GM23338 (cell line): ENCODE data around the gene APOL4. TPM values are rescaled to one million over a fixed set of nuclear protein-coding genes. Genes with fewer than 3 reads are reported as not detected.

Source experiments
- ATAC-seq: fragments of 200-7000 bp; cut with Tn5 transposase; 3 replicates; pipeline ENCODE4 v1.9.1; 2020
- DNase-seq: peaks from one replicate; pipeline ENCODE4 v3.0.0-alpha.2; 2015; ENCODE audit warnings: low spot score
- H2AFZ ChIP-seq: fragments of 200-600 bp; sonication (generic); 2 replicates; pipeline ENCODE4 v1.8.0; 2016; ENCODE audit warnings: antibody characterized with exemption, mild to moderate bottlenecking, moderate library complexity
- H3F3A ChIP-seq: fragments of 200-600 bp; sonication (generic); replicated peaks from 2 replicates; pipeline ENCODE4 v1.8.0; 2017; ENCODE audit warnings: antibody characterized with exemption, mixed run types, low read depth
- H3K27ac ChIP-seq: fragments of 200-600 bp; sonication (generic); 2 replicates; pipeline ENCODE4 v1.6.1; 2016; ENCODE audit warnings: low read depth
- H3K27me3 ChIP-seq: fragments of 200-600 bp; sonication (generic); 2 replicates; pipeline ENCODE4 v1.8.0; 2016; ENCODE audit warnings: mild to moderate bottlenecking, mixed run types, moderate library complexity; ENCODE audit not compliant: insufficient read depth
- H3K36me3 ChIP-seq: fragments of 200-600 bp; sonication (generic); 2 replicates; pipeline ENCODE4 v1.8.0; 2016; ENCODE audit warnings: mild to moderate bottlenecking; ENCODE audit not compliant: insufficient read depth
- H3K4me1 ChIP-seq: fragments of 200-600 bp; sonication (generic); 2 replicates; pipeline ENCODE4 v1.8.0; 2016; ENCODE audit warnings: mild to moderate bottlenecking, moderate library complexity; ENCODE audit not compliant: insufficient read depth
- H3K4me2 ChIP-seq: fragments of 200-600 bp; sonication (generic); 2 replicates; pipeline ENCODE4 v1.7.1; 2017; ENCODE audit warnings: mixed run types
- H3K4me3 ChIP-seq: fragments of 200-600 bp; sonication (generic); 2 replicates; pipeline ENCODE4 v1.6.1; 2016; ENCODE audit warnings: mixed run types
- H3K79me2 ChIP-seq: fragments of 200-600 bp; sonication (generic); replicated peaks from 2 replicates; pipeline ENCODE4 v1.8.0; 2017; ENCODE audit warnings: mild to moderate bottlenecking; ENCODE audit not compliant: insufficient read depth
- H3K9me2 ChIP-seq: fragments of 200-600 bp; sonication (generic); 2 replicates; pipeline ENCODE4 v1.8.0; 2017; ENCODE audit not compliant: insufficient read depth
- H4K20me1 ChIP-seq: fragments of 200-600 bp; sonication (generic); replicated peaks from 2 replicates; pipeline ENCODE4 v1.8.0; 2017; ENCODE audit warnings: mild to moderate bottlenecking; ENCODE audit not compliant: insufficient read depth
- H3K27ac Mint-ChIP-seq: 2 replicates; pipeline ENCODE4 v1.8.0; 2020; ENCODE audit warnings: inconsistent platforms, mild to moderate bottlenecking, moderate library complexity, mixed read lengths
- H3K27me3 Mint-ChIP-seq: 3 replicates; pipeline ENCODE4 v1.8.0; 2022; ENCODE audit warnings: low read depth, mild to moderate bottlenecking, moderate library complexity, mixed read lengths, inconsistent platforms; ENCODE audit not compliant: insufficient read depth, poor library complexity
- H3K36me3 Mint-ChIP-seq: 3 replicates; pipeline ENCODE4 v1.8.0; 2021; ENCODE audit warnings: low read depth, mild to moderate bottlenecking, inconsistent platforms, moderate library complexity, mixed read lengths
- H3K4me1 Mint-ChIP-seq: 3 replicates; pipeline ENCODE4 v1.8.0; 2020; ENCODE audit warnings: mild to moderate bottlenecking, inconsistent platforms, mixed read lengths
- H3K4me3 Mint-ChIP-seq: 3 replicates; pipeline ENCODE4 v1.8.0; 2021; ENCODE audit warnings: moderate library complexity, mild to moderate bottlenecking, inconsistent platforms, mixed read lengths
- H3K9me3 Mint-ChIP-seq: 3 replicates; pipeline ENCODE4 v1.8.0; 2020; ENCODE audit warnings: moderate library complexity, mild to moderate bottlenecking, inconsistent platforms, mixed read lengths
- CREB1 ChIP-seq: fragments of 250-450 bp; sonication (Bioruptor Pico); IDR thresholded peaks from 2 replicates; pipeline ENCODE4 v1.5.0; 2020; ENCODE audit warnings: low read depth, mild to moderate bottlenecking, moderate library complexity
- CTCF ChIP-seq, 2 experiments: fragments of 200-600 bp in 1 of 2; sonication (generic) in 1 of 2; conservative IDR thresholded peaks; 2 replicates each; pipeline versions ENCODE4 v1.5.1 to v1.6.1; 2016 to 2017; ENCODE audit warnings: antibody characterized with exemption in 2 of 2, low read depth in 2 of 2, mild to moderate bottlenecking in 2 of 2, moderate library complexity in 1 of 2
- EZH2 ChIP-seq: fragments of 200-600 bp; sonication (generic); IDR thresholded peaks from one replicate; pipeline ENCODE4 v1.8.0; 2017; ENCODE audit warnings: antibody characterized with exemption, mild to moderate bottlenecking, low read depth; ENCODE audit not compliant: unreplicated experiment
- EZH2phosphoT487 ChIP-seq: fragments of 200-600 bp; sonication (generic); IDR thresholded peaks from one replicate; pipeline ENCODE4 v1.8.1; 2018; ENCODE audit warnings: antibody characterized with exemption; ENCODE audit not compliant: unreplicated experiment
- JUNB ChIP-seq: IDR thresholded peaks from one replicate; pipeline ENCODE4 v1.6.1; 2016; ENCODE audit warnings: antibody characterized with exemption; ENCODE audit not compliant: unreplicated experiment
- NANOG ChIP-seq: IDR thresholded peaks from 2 replicates; pipeline ENCODE4 v1.6.1; 2016; ENCODE audit warnings: antibody characterized with exemption, borderline replicate concordance
- POLR2AphosphoS5 ChIP-seq: IDR thresholded peaks from 2 replicates; pipeline ENCODE4 v1.6.1; 2016; ENCODE audit warnings: antibody characterized with exemption, low read depth
- REST ChIP-seq: IDR thresholded peaks from one replicate; pipeline ENCODE4 v1.6.1; 2018; ENCODE audit warnings: antibody characterized with exemption; ENCODE audit not compliant: unreplicated experiment
- STAT1 ChIP-seq: IDR thresholded peaks from one replicate; pipeline ENCODE4 v1.6.1; 2016; ENCODE audit warnings: antibody characterized with exemption; ENCODE audit not compliant: unreplicated experiment
- ZNF114 ChIP-seq: fragments of 250-450 bp; sonication (Bioruptor Pico); IDR thresholded peaks from 2 replicates; pipeline ENCODE4 v1.5.0; 2020; ENCODE audit warnings: mild to moderate bottlenecking, moderate library complexity
- ZNF462 ChIP-seq: fragments of 250-450 bp; sonication (Bioruptor Pico); IDR thresholded peaks from 2 replicates; pipeline ENCODE4 v1.5.0; 2020; ENCODE audit warnings: mild to moderate bottlenecking, moderate library complexity
- polyA plus RNA-seq: library from polyadenylated mRNA; unstranded; fragments of >200 nt; fragmentation: Nextera tagmentation; extraction: Ambion mirVana; gene quantifications from 2 replicates; pipeline ENCODE4 v1.2.1, GENCODE V29; 2016
- total RNA-seq: library from RNA; depleted of rRNA; stranded (reverse); fragments of >200 nt; shearing (Covaris generic); gene quantifications from 2 replicates; pipeline ENCODE4 v1.2.3, GENCODE V29; 2014

APOL4 gene
- total and polyA plus RNA-seq, 2 experiments from 2014 or later: not detected

GRCh38 chr22:36152088-36152487 is 49.5 kb downstream of the APOL4 start (continued):
- TF ChIP-seq CTCF (conservative IDR thresholded peaks at IDR 0.05; ENCODE audit: low read depth in 2 of 2): no peak

- no peak for DNase-seq
- no peaks in the 10 kb centered on the region for H3K9me2 ChIP-seq
- H2AFZ ChIP-seq: no peak overlapping the region
- Mint-ChIP-seq H3K36me3 (no peaks in the 10 kb centered on the region), H3K27me3 (peaks cover 13% of the 10 kb centered on the region), H3K4me3 (no peak overlapping the region), H3K9me3 (peaks cover 6% of the 10 kb centered on the region; the same call in 2 of the 3 replicates), H3K4me1 (peaks cover 3% of the 10 kb centered on the region), H3K27ac (no peak overlapping the region)
- ATAC-seq: no peak
- H3K4me3 ChIP-seq: no peak overlapping the region
- H3K79me2 ChIP-seq: no peaks in the 10 kb centered on the region
- H3K36me3 ChIP-seq: no peaks in the 10 kb centered on the region
- peaks cover 2% of the 10 kb centered on the region; the same call in 1 of the 2 replicates for H3K4me1 ChIP-seq
- no peak overlapping the region for H3K4me2 ChIP-seq
- H3K27ac ChIP-seq: no peak overlapping the region
- H3K27me3 ChIP-seq: no peaks in the 10 kb centered on the region
- no peaks in the 10 kb centered on the region for H3F3A ChIP-seq
- no peaks in the 10 kb centered on the region for H4K20me1 ChIP-seq
- no peak for TF ChIP-seq JUNB
- no peak for TF ChIP-seq ZNF114 (CRISPR knock-in tag)
- TF ChIP-seq REST: no peak
- TF ChIP-seq EZH2phosphoT487: no peak
- no peak for TF ChIP-seq CREB1 (CRISPR knock-in tag)
- no peak for TF ChIP-seq NANOG
- TF ChIP-seq POLR2AphosphoS5: no peak
- TF ChIP-seq STAT1: no peak
- TF ChIP-seq CTCF (conservative IDR thresholded peaks at IDR 0.05; ENCODE audit: low read depth in 2 of 2): no peak
- no peak for TF ChIP-seq ZNF462 (CRISPR knock-in tag)
- TF ChIP-seq EZH2: no peak
These were observed 50.5 kb downstream of the APOL4 start for GRCh38 chr22:36151006-36151595.
